ENCODE results near the gene MTMR3.
"Not testable (repeated sequence)": the region's sequence is repeated elsewhere in the genome, so short reads cannot be mapped to it uniquely, and the experiment has no call there.

MTMR3 gene

DNA sequence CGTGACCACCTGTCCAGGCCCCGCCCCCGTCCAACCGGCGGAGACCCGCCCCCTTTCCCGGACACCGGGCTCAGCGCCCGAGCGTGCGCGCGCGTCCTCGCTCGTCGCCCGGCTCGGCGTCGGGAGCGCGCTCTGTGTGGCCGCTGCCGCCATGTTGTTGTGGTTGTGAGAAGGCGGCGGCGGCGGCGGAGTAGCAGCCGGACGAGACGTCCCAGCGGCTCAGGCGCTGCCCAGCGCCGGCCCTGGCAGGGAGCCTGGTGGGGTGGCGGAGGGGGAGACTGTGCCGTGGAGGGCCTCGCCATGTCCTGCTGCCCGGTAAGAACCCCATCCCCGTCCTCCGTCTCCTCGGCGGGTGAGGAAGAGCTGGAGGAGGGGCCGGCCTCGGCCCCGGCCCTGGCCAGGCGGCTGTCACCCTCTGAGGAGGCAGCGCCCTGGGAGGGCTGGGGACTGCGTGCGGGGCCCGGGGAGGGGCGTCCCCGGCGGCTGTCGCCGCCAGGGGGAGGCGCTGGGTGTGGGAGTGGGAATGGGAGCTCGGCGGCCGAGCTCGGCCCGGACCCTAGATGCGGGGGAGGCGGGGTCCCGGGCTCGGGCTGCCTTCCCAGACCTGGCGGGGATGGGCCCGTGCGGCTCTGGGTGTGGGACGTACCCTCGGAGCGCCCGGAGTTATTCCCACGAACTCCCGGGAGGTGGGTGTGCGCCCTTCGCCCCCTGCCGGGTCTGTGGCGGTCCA, at the start of gene MTMR3:
Gene MTMR3, plus strand, starts transcription at position 130 of the 730 bp plus-strand sequence. CDS start 87,886 bp downstream, outside the sequence.
- peak; percentile 89 for DNase-seq

DNA sequence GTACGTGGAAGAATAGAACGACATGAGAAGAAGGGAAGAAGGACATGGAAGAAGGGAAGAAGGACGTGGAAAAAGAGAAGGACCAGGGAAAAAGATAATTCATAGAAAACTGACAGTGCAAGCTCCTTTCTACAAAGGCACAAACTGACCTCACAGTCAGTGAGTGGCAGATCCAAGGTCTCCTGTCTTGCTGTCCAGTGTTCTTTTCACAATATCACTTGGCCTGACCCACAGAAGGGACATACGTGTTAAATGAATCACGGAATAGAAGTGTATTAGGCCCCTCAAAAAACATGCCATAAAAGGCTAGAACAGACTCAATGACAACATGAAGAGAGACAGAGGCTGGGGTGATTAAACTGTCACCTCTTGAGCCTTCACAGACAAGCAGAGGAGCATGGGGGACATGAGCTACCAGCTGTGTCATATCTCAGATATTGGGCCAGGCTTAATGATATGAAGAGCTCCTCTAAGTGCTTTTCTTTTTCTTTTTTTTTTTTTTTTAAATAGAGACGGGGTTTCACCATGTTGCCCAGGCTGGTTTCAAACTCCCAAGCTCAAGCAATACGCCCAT, 49.5 kb upstream of the MTMR3 start:
- no peak for DNase-seq

DNA sequence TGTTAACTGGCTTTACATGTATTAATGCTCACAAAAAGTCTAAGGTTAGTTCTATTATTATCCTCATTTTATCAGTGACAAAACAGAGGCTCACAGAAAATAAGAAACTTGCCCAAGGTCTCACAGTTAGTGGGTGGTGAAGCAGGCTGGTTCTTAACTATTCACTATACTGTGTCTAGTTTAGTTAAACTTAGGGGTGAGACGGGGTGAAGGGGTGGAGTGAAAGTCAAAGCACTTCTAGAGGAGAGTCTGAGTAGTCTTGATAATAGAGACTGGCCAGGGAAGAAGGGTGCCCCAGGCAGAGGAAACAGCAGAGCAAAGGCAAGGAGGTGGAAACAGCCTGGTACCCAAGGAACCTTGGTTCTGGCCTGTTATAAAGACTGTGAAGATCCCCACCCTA, 48.9 kb upstream of the MTMR3 start:
- no peak for DNase-seq

- DNase-seq = not testable (repeated sequence)
Observed at GRCh38 chr22:29836791-29837370, 46.1 kb upstream of the MTMR3 start.

DNA sequence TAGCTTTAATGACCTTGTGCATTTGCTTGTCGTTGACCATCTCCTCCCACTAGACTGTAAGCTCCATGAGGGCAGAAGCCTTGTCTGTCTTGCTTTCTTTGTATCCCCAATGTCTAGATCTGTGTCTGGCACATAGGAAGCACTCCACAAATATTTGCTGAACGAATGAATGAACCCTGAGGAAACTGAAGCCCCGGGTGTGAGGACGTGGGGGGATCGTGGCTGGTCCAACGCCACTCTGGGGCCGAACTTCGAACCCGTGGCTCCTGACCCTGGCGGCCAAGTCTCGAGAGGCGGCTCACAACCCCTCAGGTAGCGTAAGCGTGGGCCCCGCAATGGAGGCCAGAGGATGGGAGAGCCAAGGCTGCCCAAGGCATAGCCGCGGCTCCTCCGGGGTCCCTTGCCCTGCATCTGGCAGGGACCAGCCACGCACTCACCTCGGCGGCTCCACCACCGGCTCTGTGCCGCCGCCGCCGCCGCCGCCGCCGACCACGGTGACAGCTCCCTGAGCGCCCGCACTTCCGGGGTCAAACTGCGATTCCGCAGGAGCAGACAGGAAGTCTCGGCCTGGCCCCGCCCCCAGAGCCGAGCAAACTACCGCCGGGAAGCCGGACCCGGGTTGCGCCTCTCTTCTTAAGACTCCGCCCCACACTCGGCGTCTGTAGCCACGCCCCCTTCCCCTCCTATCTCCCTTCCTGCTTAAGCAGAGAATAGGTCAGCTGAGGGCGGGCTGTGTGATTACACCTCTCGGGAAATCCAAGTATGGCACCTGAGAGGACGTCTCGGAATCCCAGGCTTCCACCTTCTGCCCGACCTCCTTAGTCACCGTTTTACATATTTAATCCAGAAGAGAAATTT, 45.0 kb upstream of the MTMR3 start, which contains the start of gene ASCC2:
Gene ASCC2, minus strand, starts transcription at position 534 of the 858 bp plus-strand sequence. CDS start 5,949 bp downstream, outside the sequence.
- peak; percentile 99 for DNase-seq

DNA sequence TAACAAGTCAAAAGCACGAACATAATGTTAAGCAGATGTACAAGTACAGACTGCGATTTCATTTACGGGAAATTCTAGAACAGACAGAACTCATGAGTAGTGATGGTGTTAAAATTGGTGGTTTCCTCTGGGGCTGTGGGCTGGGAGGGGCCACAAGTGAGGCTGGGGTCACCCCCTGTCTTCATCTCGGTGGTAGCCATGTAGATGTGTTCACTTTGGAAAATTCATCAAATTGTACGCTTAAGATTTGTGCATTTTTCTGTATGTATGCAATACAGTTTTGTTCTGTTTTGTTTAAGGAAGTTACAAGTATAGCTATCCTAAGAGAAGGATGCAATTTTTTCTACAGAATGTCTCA, 44.4 kb upstream of the MTMR3 start:
- no peak for DNase-seq

- no peak for DNase-seq
Observed at GRCh38 chr22:29839039-29839438, 43.9 kb upstream of the MTMR3 start.

GRCh38 chr22:29840498-29840897, 42.5 kb upstream of the MTMR3 start:
- DNase-seq = no peak

DNA sequence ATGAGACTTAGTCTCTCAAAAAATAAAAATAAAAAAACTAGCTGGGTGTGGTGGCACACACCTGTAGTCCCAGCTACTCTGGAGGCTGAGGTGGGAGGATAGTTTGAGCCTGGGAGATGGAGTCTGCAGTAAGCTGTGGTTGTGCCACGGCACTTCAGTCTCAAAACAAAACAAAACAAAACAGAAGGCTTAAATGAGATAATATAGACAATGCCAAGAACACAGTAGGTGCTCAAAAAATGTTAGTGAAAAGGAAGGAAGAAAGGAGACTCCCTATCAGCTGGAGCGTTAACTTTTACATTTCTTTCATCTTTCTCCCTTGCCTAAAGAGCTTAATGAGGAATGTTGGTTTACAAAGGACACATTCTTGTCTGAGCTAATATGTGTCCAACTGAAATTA, 40.8 kb upstream of the MTMR3 start:
- DNase-seq = no peak

DNA sequence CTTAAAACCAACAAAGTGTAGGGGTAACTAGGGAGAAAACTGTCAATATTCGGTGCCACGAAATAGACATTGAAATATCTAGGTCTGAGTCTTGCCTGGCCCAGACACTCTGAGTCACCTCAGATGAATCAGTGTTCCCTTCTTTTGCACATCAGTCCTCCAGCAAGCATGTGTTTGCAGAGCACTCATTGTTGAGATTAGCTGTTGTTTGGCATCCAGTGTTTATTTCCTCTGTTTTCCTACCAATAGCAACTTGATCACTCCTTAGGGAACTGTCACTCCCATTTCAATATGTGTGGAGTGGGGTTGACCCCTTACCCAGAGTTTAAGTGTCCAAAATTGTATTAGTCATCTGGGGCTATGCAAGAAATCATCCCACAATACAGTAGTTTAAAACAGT, 40.2 kb upstream of the MTMR3 start:
- no peak for DNase-seq

DNA sequence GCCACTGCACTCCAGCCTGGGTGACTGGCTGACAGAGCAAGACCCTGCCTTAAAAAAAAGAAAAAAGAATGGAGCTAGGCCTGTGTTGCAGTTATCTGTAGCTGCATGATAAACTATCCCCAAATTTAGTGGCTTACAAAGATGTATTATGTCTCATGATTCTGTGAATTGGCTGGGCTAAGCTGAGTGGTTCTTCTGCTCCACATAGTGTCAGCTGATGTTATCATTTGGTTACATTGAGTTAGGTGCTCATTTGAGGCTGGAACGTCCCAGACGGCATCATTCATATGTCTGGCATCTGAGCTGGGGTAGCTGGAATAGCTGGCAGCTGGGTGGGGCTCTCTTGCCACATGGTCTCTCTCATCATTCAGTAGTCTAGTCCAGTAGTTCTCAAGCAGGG, 36.7 kb upstream of the MTMR3 start:
- DNase-seq = no peak

DNA sequence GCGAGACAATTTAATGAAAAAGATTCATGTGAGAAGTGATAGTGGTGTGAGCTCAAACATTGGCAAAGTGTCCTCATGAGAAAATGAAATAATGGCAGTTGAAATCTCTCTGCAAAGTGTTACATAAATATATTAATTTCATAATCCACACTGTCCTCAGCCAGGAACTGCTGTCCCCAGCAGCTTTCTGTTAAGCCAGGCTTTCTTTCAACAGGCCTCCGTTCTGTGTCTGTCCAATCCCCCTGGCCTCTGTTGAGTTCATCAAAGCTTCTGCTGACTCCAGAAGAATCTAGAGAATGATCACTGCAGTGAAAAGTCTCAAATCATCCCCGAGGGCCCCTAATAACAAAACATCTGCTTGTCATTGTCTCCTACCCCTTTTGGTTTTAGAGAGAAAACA, 34.9 kb upstream of the MTMR3 start:
- DNase-seq = no peak

GRCh38 chr22:29854432-29854831, 28.5 kb upstream of the MTMR3 start:
- DNase-seq = no peak

GRCh38 chr22:29855611-29856181, 27.3 kb upstream of the MTMR3 start:
- no peak for DNase-seq

- no peak for DNase-seq
Observed at GRCh38 chr22:29856496-29856895, 26.5 kb upstream of the MTMR3 start.

DNA sequence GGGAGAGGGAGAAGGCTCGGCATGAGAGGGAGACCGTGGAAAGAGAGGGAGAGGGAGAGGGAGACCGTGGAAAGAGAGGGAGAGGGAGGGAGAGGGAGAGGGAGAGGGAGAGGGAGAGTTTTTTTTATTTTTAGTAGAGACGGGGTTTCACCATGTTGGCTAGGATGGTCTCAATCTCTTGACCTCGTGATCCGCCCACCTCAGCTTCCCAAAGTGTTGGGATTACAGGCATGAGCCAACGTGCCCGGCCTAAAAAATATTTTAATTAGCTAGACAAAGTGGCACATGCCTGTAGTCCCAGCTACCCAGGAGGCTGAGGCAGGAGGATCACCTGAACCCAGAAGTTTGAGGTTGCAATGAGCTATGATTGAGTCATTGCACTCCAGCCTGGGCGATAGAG, 23.9 kb upstream of the MTMR3 start:
- DNase-seq = not testable (repeated sequence)

DNA sequence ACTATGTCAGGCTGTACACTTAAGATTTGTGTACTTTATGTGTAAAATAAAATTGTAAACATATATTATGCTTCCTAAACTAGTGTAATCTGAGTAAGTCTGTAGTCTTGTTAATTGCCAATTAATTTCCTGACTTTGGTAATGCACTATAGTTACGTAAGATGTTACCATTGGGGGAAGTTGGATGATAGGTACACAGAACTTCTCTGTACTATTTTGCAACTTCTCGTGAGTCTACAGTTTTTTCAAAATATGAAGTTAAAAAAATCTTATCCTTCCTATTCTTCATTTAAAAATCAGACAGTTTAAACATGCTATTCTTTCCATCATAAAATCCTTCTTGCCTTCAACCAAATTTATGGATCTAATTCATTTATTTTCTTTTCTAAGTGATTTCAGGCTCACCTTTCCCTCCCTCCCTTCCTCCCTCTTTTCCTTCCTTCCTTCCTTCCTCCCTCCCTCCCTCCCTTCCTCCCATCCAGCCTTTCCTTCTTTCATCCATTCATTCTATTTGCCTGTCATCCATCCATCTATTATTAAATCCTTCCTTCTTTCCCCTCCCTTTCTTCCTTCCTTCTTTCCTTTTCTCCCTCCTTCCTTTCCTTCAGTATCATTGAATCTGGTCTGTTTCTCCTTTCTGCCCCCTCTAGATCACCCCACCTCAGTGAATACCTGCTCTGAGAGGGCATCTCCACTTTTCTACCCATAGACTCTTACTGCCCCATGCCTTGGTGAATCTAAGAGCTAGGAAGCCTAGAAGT, 22.8 kb upstream of the MTMR3 start:
- no peak for DNase-seq

GRCh38 chr22:29861672-29862297, 21.2 kb upstream of the MTMR3 start:
- DNase-seq = no peak

DNA sequence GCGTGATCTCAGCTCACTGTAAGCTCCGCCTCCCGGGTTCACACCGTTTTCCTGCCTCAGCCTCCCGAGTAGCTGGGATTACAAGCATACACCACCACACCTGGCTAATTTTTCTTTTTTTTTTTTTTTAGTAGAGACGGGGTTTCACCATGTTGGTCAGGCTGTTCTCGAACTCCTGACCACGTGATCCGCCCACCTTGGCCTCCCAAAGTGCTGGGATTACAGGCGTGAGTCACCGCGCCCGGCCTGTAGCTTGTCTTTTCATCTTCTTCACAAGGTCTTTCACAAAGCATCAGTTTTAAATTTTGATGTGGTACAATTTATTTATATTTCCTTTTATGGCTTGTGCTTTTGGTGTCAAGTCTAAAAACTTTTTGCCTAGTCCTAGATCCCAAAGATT, 17.4 kb upstream of the MTMR3 start:
- not testable (repeated sequence) for DNase-seq

DNA sequence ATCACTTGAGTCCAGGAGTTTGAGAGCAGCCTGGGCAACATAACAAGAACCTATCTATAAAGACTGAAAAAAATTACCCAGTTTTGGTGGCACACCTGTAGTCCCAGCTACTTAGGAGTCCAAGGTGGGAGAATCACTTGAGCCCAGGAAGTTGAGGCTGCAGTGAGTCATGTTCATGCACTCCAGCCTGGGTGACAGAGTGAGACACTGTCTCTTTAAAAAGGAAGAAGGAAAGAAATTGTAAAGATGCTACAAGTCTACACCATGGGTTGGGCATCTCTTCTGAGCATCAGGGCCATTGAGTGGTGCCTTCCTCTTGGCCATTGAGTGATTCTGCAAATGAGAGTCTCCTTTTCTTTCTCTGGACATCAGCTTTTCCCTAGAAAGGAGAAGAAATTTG, 15.7 kb upstream of the MTMR3 start:
- DNase-seq = no peak

- no peak for DNase-seq
Observed at GRCh38 chr22:29867851-29868250, 15.1 kb upstream of the MTMR3 start.

DNA sequence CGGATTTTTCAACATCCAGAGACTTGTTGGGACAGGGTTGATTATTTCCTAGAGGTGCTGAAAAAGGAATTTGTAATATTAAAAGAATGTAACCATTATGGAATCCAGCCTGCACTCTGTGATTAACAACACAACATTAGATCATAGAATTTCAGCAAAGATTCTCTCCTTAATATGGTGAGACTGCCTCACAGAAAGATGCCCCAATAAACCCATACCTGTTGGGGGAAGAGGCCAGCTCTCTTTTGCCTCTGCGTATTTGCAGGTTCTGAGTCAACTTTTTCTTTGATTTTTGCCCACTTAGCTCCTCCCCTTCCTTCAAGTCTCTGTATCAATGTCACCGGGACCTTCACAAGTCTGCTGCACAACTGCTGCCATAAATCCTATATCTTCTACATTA, 12.4 kb upstream of the MTMR3 start:
- DNase-seq = no peak
